ENCODE data around the gene TWIST2. TPM values are rescaled to one million over a fixed set of nuclear protein-coding genes. Genes with fewer than 3 reads are reported as not detected.

The TWIST2 gene
- polyA plus RNA-seq, 1 of the 3 experiments (the other 2 are of a cell fraction): 19.5 TPM

- Histone ChIP-seq H4K20me1 (ENCODE audit: insufficient read depth) (no peaks in the 10 kb centered on the region), H3K79me2 (ENCODE audit: insufficient read depth) (no peaks in the 10 kb centered on the region), H3K9me3 (no peaks in the 10 kb centered on the region), H3K4me2 (no peak overlapping the region), H3K4me3 (ENCODE audit: low read depth in 2 of 2, low read length in 1 of 2) (no peak overlapping the region), H3K36me3 (replicated peaks in 1 of 2; ENCODE audit: control insufficient read depth in 1 of 2, insufficient read depth in 2 of 2, low read length in 1 of 2) (no peaks in the 10 kb centered on the region), H3F3A (replicated peaks; ENCODE audit: insufficient read depth) (no peaks in the 10 kb centered on the region), H3K4me1 (ENCODE audit: control insufficient read depth in 1 of 2, insufficient read depth in 2 of 2, low read depth in 1 of 2, low read length in 1 of 2) (no peaks in the 10 kb centered on the region), H3K9ac (no peak overlapping the region), H3K27ac (ENCODE audit: low read depth in 2 of 2, low read length in 1 of 2) (no peak overlapping the region), H3K27me3 (ENCODE audit: insufficient read depth) (no peaks in the 10 kb centered on the region), H3K9me2 (no peaks in the 10 kb centered on the region), H2AFZ (ENCODE audit: low read depth) (no peak overlapping the region)
- no peak for DNase-seq
- TF ChIP-seq FOSL2 (IDR thresholded peaks at IDR 0.05; ENCODE audit: borderline replicate concordance, low read depth) (no peak), FOXM1 (IDR thresholded peaks at IDR 0.05; ENCODE audit: low read depth) (no peak), NRF1 (IDR thresholded peaks at IDR 0.05; ENCODE audit: low read depth, low read length) (no peak), MAX (IDR thresholded peaks at IDR 0.05; ENCODE audit: low read depth) (no peak), RXRA (IDR thresholded peaks at IDR 0.05; ENCODE audit: borderline replicate concordance, low read depth) (no peak), SMC3 (IDR thresholded peaks at IDR 0.05; ENCODE audit: low read depth, low read length) (no peak), RFX5 (IDR thresholded peaks at IDR 0.05; ENCODE audit: low read length) (no peak), USF1 (IDR thresholded peaks at IDR 0.05; ENCODE audit: borderline replicate concordance, low read depth) (no peak), RCOR1 (IDR thresholded peaks at IDR 0.05; ENCODE audit: low read length) (no peak), CHD2 (IDR thresholded peaks at IDR 0.05; ENCODE audit: low read length, partially characterized antibody) (no peak)
- WGBS (ENCODE audit: low lambda C conversion rate): 95% methylated on average over 16 of the region's 19 CpGs
- ChIA-PET CTCF (interaction anchor here (0.7 to 1.0 kb wide), 2 partner anchors 9 to 1560 kb away, joined by 3 read pairs; no protein-coding TSS in a partner anchor), POLR2A (interaction anchor here (0.5 kb wide), 1 partner anchor 43 kb away, joined by 3 read pairs; no protein-coding TSS in a partner anchor)
Observed at GRCh38 chr2:238897122-238897880, 49.4 kb downstream of the TWIST2 start.

- Histone ChIP-seq H3K79me2 (ENCODE audit: insufficient read depth) (no peaks in the 10 kb centered on the region), H3K36me3 (replicated peaks in 1 of 2; ENCODE audit: control insufficient read depth in 1 of 2, insufficient read depth in 2 of 2, low read length in 1 of 2) (no peaks in the 10 kb centered on the region), H3K4me1 (ENCODE audit: control insufficient read depth in 1 of 2, insufficient read depth in 2 of 2, low read depth in 1 of 2, low read length in 1 of 2) (no peaks in the 10 kb centered on the region), H3F3A (replicated peaks; ENCODE audit: insufficient read depth) (no peaks in the 10 kb centered on the region), H4K20me1 (ENCODE audit: insufficient read depth) (no peaks in the 10 kb centered on the region), H3K27ac (ENCODE audit: low read depth in 2 of 2, low read length in 1 of 2) (no peak overlapping the region), H3K9me2 (no peaks in the 10 kb centered on the region), H3K4me3 (ENCODE audit: low read depth in 2 of 2, low read length in 1 of 2) (no peak overlapping the region), H2AFZ (ENCODE audit: low read depth) (no peak overlapping the region), H3K4me2 (no peak overlapping the region), H3K9ac (no peak overlapping the region), H3K27me3 (ENCODE audit: insufficient read depth) (no peaks in the 10 kb centered on the region), H3K9me3 (no peaks in the 10 kb centered on the region)
- WGBS (ENCODE audit: low lambda C conversion rate): 80% methylated on average over 1 of the region's 7 CpGs
- TF ChIP-seq RCOR1 (IDR thresholded peaks at IDR 0.05; ENCODE audit: low read length) (no peak), TAF1 (IDR thresholded peaks at IDR 0.05; ENCODE audit: borderline replicate concordance, low read depth, low read length) (no peak), EZH2phosphoT487 (IDR thresholded peaks at IDR 0.05; ENCODE audit: borderline replicate concordance, low read depth) (no peak), SIN3A (IDR thresholded peaks at IDR 0.05; ENCODE audit: borderline replicate concordance, low read depth, low read length) (no peak), CTCF (IDR thresholded peaks at IDR 0.05) (no peak), TEAD4 (IDR thresholded peaks at IDR 0.05; ENCODE audit: borderline replicate concordance, insufficient read depth) (no peak), FOXJ3 (CRISPR knock-in tag; IDR thresholded peaks at IDR 0.05) (no peak)
- ChIA-PET POLR2A (interaction anchor here (0.5 kb wide), 1 partner anchor 42 kb away, joined by 3 read pairs; no protein-coding TSS in a partner anchor), CTCF (interaction anchor here (1.0 kb wide), 1 partner anchor 9 kb away, joined by 3 read pairs; no protein-coding TSS in a partner anchor)
- DNase-seq: no peak
Observed at GRCh38 chr2:238897911-238898311, 50.0 kb downstream of the TWIST2 start.
